H1 (cell line): Measurements from ENCODE around the gene NKAIN2. TPM values are rescaled to one million over a fixed set of nuclear protein-coding genes. Genes with fewer than 3 reads are reported as not detected.

ENCODE experiments used
- HDAC2 ChIP-seq, 2 experiments: fragments of 300-600 bp in 1 of 2; sonication (generic) in 1 of 2; IDR thresholded peaks; 2 replicates each; pipeline ENCODE4 v1.6.1; 2011 to 2012; ENCODE audit warnings: low read depth in 2 of 2, low read length in 2 of 2, mild to moderate bottlenecking in 2 of 2, moderate library complexity in 2 of 2, borderline replicate concordance in 1 of 2, inconsistent platforms in 1 of 2
- NANOG ChIP-seq: IDR thresholded peaks from 2 replicates; pipeline ENCODE4 v1.6.1; 2011; ENCODE audit warnings: low read length, low read depth, mild to moderate bottlenecking, inconsistent platforms; ENCODE audit not compliant: insufficient read depth, poor library complexity, severe bottlenecking
- NRF1 ChIP-seq: IDR thresholded peaks from 2 replicates; pipeline ENCODE4 v1.6.1; 2011; ENCODE audit warnings: mild to moderate bottlenecking, low read depth, low read length, improper control_type of control experiment
- RAD21 ChIP-seq, 2 experiments: IDR thresholded peaks in 1 of 2; conservative IDR thresholded peaks in 1 of 2; 2 replicates each; pipeline ENCODE4 v1.6.1; 2011; ENCODE audit warnings: low read depth in 2 of 2, low read length in 2 of 2, improper control_type of control experiment in 1 of 2, inconsistent platforms in 1 of 2, mild to moderate bottlenecking in 1 of 2, moderate library complexity in 1 of 2
- SIN3A ChIP-seq, 2 experiments: IDR thresholded peaks in 1 of 2; conservative IDR thresholded peaks in 1 of 2; 2 replicates each; pipeline ENCODE4 v1.6.1; 2011 to 2012; ENCODE audit warnings: low read length in 2 of 2, improper control_type of control experiment in 1 of 2, low read depth in 1 of 2, mild to moderate bottlenecking in 1 of 2
- SP1 ChIP-seq: IDR thresholded peaks from 2 replicates; pipeline ENCODE4 v1.6.1; 2011; ENCODE audit warnings: low read depth, low read length
- SP2 ChIP-seq: IDR thresholded peaks from 2 replicates; pipeline ENCODE4 v1.6.1; 2012; ENCODE audit warnings: mild to moderate bottlenecking, low read length, inconsistent platforms
- polyA plus RNA-seq, 7 experiments: library from polyadenylated mRNA; depleted of rRNA in 3 of 7; stranded (reverse) in 5 of 7; unstranded in 2 of 7; fragments of >200 nt in 5 of 7; fragments of 200-250 nt in 2 of 7; gene quantifications; 1 replicate in 5 of 7; 2 replicates in 1 of 7; 4 replicates in 1 of 7; pipeline versions ENCODE4 v1.2.1 to v1.2.3, GENCODE V29; 2011 to 2013; ENCODE audit warnings: missing spikeins in 2 of 7, mixed read lengths in 2 of 7
- total RNA-seq: library from RNA; stranded (reverse); fragmentation: NEBNext Ultra II Directional; extraction: Animal tissue kit (Norgen Biotek cat#: 25700); gene quantifications from 2 replicates; pipeline ENCODE4 v1.2.1, GENCODE V29; 2021

The NKAIN2 gene
- total and polyA plus RNA-seq, 2 of the 8 experiments (the other 6 are each of a cell fraction or from before 2014, with no cell fraction given): 0.20 to 0.34 TPM

DNA sequence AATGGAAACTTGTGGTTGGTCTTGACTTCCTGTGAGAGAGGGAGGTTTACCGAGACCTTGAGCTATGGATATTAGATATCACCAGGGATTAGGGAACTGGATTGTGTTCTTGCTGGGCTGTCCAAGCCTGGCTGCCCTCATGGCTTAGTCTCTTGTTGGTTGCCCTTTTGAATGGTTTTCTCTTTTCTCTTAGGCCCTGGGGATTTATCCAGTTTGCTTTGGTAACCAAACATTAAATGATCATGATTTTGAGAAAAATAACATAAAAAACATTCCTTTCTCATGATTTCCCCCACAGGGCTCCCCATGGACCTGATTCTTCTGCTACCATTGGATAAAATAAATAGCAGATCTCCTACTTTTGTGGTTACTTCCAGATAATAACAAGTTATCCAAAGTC lies 852.2 kb downstream of the NKAIN2 start (continued):
- TF ChIP-seq RAD21 (IDR thresholded peaks at IDR 0.05 in 1 of 2, conservative IDR thresholded peaks at IDR 0.05 in 1 of 2; ENCODE audit: low read depth in 2 of 2, low read length in 2 of 2): no peak
- TF ChIP-seq SIN3A (conservative IDR thresholded peaks at IDR 0.05 in 1 of 2, IDR thresholded peaks at IDR 0.05 in 1 of 2; ENCODE audit: low read depth in 1 of 2, low read length in 2 of 2): no peak
- no peak for TF ChIP-seq NRF1
- TF ChIP-seq SP2: no peak
- TF ChIP-seq NANOG: no peak
- TF ChIP-seq HDAC2 (IDR thresholded peaks at IDR 0.05; ENCODE audit: borderline replicate concordance in 1 of 2, low read depth in 2 of 2, low read length in 2 of 2): no peak
- no peak for TF ChIP-seq SP1
- TF ChIP-seq, all 59 proteins: peak for 0
